GM18526 (cell line): ENCODE data around the gene SEPTIN5.

Experiments
- POLR2A ChIP-seq: IDR thresholded peaks from 3 replicates; pipeline ENCODE4 v1.6.1; 2011; ENCODE audit not compliant: insufficient read length; ENCODE audit errors: extremely low read depth

SEPTIN5 gene

DNA sequence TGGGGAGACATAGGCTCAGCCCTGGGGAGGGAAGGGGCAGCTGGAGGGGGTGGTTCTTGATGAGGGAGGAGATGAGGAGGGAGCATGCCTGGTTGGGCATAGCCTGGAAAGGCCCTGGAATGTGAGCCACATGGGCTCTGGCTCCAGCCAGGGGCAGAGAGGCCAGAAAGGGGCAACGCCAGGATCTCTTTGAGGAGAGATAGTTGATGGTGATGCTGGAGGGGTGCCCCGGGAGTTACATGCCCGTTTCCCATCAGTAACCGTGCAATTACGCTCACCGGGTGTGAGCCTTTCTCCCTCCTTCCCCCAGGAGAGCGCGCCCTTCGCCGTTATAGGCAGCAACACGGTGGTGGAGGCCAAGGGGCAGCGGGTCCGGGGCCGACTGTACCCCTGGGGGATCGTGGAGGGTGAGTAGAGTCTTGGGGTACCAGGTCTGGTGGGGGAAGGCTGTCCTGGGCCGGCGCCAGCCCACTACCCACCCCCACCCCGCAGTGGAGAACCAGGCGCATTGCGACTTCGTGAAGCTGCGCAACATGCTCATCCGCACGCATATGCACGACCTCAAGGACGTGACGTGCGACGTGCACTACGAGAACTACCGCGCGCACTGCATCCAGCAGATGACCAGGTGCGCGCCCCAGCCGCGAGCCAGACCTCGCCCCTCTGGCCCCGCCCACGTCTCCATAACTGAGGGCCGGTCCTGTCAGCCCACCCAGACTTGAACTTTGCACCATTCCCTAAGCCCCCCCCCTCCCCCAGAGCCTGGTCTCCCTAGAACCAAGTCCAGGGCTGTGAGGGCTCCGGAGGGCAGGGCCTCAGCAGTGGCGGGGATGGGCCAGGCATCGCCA, 7.3 kb downstream of the SEPTIN5 start:
- no peak for TF ChIP-seq POLR2A

- TF ChIP-seq POLR2A = no peak
Observed at GRCh38 chr22:19722178-19722981, 8.1 kb downstream of the SEPTIN5 start.

DNA sequence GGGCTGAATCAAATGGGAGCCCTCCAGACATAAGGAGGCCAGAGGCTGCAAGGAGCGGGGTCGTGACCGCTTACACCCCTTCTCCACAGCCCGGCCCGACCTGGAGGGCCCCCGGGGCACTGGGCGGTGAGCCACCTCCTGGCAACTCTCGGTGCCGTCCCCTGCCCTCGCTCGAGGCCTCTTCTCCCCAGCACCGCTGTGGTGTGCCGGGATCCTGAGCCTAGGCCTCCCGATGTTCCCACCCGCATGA, 8.6 kb downstream of the SEPTIN5 start:
- no peak for TF ChIP-seq POLR2A

GRCh38 chr22:19723232-19723982, 9.1 kb downstream of the SEPTIN5 start, which contains the start of gene GP1BB:
Gene GP1BB (plus strand): TSS chr22:19723539. CDS start chr22:19723570, 31 bp downstream.
- no peak for TF ChIP-seq POLR2A

- TF ChIP-seq POLR2A = no peak
Observed at GRCh38 chr22:19723983-19724827, 9.9 kb downstream of the SEPTIN5 start.

DNA sequence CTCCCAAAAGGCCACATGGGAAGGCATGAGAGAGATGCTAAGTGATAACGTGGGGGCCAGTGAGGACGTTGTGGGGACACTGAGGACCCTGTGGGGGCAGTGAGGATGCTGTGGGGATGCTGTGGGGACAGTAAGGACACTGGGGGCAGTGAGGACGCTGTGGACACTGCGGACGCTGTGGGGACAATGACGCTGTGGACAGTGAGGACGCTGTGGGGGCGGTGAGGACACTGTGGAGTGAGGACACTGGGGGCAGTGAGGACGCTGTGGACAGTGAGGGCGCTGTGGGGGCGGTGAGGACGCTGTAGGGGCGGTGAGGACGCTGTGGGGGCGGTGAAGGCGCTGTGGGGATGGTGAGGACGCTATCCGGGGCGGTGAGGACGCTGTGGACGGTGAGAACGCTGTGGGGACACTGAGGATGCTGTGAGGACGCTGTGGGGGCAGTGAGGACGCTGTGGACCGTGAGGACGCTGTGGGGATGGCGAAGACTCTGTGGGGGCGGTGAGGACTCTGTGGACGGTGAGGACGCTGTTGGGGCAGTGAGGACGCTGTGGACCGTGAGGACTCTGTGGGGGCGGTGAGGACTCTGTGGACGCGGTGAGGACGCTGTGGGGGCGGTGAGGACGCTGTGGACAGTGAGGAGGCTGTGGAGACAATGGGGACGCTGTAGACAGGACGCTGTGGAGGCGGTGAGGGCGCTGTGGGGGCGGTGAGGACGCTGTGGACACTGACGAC, 10.8 kb downstream of the SEPTIN5 start:
- no peak for TF ChIP-seq POLR2A

DNA sequence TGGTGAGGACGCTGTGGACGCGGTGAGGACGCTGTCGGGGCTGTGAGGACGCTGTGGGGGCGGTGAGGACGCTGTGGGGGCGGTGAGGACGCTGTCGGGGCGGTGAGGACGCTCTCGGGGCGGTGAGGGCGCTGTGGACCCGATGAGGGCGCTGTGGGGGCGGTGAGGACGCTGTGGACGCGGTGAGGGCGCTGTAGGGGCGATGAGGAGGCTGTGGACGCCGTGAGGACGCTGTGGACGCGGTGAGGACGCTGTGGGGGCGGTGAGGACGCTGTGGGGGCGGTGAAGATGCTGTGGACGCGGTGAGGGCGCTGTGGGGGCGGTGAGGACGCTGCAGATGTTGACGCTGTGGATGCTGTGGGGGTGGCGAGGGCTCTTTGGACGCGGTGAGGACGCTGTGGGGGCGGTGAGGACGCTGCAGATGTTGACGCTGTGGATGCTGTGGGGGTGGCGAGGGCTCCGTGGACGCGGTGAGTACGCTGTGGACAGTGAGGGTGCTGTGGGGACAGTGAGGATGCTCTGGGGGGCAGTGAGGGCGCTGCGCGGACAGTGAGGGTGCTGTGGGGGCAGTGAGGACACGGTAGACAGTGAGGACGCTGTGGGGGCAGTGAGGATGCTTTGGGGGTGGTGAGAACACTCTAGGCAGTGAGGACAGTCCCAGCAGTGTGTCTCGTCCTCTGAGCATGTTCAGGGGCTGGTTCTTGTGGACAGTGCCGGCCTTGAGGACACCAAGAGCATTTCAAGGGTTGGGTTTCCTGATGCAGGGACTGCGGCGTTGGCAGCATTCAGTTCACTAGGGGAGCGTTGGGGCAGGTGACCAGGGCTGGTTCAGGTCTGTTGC, 13.2 kb downstream of the SEPTIN5 start:
- no peak for TF ChIP-seq POLR2A

GRCh38 chr22:19728271-19728670, 14.0 kb downstream of the SEPTIN5 start:
- TF ChIP-seq POLR2A = no peak

DNA sequence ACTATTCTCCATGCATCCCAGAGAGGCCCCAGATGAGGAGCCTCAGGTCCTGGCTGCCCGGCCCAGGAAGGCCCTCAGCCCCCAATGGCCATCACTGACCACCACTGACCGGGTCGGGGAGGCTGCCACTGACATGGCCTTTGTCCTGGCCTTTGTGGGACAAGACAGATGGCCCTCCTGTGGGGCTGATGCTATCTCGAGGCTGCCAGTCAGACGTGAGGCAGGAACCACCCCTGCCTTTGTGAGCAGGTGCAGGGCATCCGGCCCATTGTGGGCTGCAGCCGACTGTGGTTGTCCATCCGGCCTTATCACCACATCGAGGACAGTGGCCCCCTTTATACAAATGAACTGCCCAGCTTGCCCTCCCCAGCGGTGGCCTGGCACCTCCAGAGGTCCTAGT, 14.5 kb downstream of the SEPTIN5 start:
- no peak for TF ChIP-seq POLR2A

DNA sequence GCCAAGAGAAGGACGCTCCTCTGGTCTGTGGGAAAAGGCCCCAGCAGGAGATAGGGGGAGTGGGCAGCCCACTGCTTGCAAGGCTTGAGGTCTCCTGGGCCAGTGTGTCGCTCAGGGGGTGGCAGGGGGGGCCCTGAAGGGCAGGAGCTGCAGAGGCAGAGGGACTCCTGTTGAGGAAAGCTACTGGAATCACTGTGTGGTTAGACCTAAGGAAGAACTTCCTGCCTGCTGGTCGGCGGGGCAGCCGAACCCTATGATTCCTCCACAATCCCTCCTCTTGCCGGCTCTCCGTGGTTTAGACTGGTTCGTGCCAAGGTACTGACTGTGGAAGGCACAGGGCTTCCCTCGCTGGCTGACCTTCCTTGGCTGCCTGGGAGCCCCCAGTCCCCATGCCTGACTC, 15.2 kb downstream of the SEPTIN5 start:
- no peak for TF ChIP-seq POLR2A

- TF ChIP-seq POLR2A = no peak
Observed at GRCh38 chr22:19730198-19730597, 15.9 kb downstream of the SEPTIN5 start.

- TF ChIP-seq POLR2A = no peak
Observed at GRCh38 chr22:19730655-19731360, 16.5 kb downstream of the SEPTIN5 start.
